ENCODE measurements around the gene VSX2. TPM values are rescaled to one million over a fixed set of nuclear protein-coding genes. Genes with fewer than 3 reads are reported as not detected.

The VSX2 gene
- total RNA-seq, 2 donors from 2014 or later: not detected

GRCh38 chr14:74260525-74261233 is 21.4 kb downstream of the VSX2 start:
- WGBS, 2 donors: 83 to 85% methylated on average over 18 to 26 of the region's 29 CpGs
- intact Hi-C loops (cut with DNase I): no loop called here
- no peak for DNase-seq
- ATAC-seq: no peak
- Histone ChIP-seq H3K36me3 (replicated peaks in 1 of 2; ENCODE audit: insufficient read depth in 1 of 2, low read depth in 2 of 2) (no peaks in the 10 kb centered on the region), H3K27me3 (peaks cover 0 to 9% of the 10 kb centered on the region in 2 donors), H3K4me3 (no peak overlapping the region), H3K9me3 (no peaks in the 10 kb centered on the region), H3K4me1 (peaks cover 14% of the 10 kb centered on the region), H3K27ac (no peak overlapping the region)
- TF ChIP-seq CTCF (IDR thresholded peaks at IDR 0.05): no peak
- no peak for TF ChIP-seq POLR2A (IDR thresholded peaks at IDR 0.05)

- intact Hi-C loops (cut with DNase I): no loop called here
- Histone ChIP-seq H3K36me3 (replicated peaks in 1 of 2; ENCODE audit: insufficient read depth in 1 of 2, low read depth in 2 of 2) (no peaks in the 10 kb centered on the region), H3K9me3 (no peaks in the 10 kb centered on the region), H3K4me1 (peaks cover 14% of the 10 kb centered on the region), H3K27ac (no peak overlapping the region), H3K27me3 (peaks cover 0 to 9% of the 10 kb centered on the region in 2 donors), H3K4me3 (no peak overlapping the region)
- no peak for ATAC-seq
- no peak for DNase-seq
- WGBS, 2 donors: 51 to 57% methylated on average over 4 of the region's 4 CpGs
- TF ChIP-seq POLR2A (IDR thresholded peaks at IDR 0.05) (no peak), CTCF (IDR thresholded peaks at IDR 0.05) (no peak)
Measured at GRCh38 chr14:74261288-74261687, 22.0 kb downstream of the VSX2 start.

- H3K4me1 ChIP-seq: peaks cover 11% of the 10 kb centered on the region
- TF ChIP-seq POLR2A (IDR thresholded peaks at IDR 0.05): no peak
- TF ChIP-seq CTCF (IDR thresholded peaks at IDR 0.05): no peak
- peaks cover 0 to 9% of the 10 kb centered on the region in 2 donors for H3K27me3 ChIP-seq
- intact Hi-C loops (cut with DNase I): no loop called here
- H3K4me3 ChIP-seq: no peak overlapping the region
- H3K9me3 ChIP-seq: no peaks in the 10 kb centered on the region
- no peak for ATAC-seq
- no peak overlapping the region for H3K27ac ChIP-seq
- no peaks in the 10 kb centered on the region for H3K36me3 ChIP-seq (replicated peaks in 1 of 2; ENCODE audit: insufficient read depth in 1 of 2, low read depth in 2 of 2)
- no peak for DNase-seq
- 79 to 81% methylated on average over 8 to 9 of the region's 9 CpGs for WGBS, 2 donors
Measured at GRCh38 chr14:74262076-74262475, 22.8 kb downstream of the VSX2 start.

DNA sequence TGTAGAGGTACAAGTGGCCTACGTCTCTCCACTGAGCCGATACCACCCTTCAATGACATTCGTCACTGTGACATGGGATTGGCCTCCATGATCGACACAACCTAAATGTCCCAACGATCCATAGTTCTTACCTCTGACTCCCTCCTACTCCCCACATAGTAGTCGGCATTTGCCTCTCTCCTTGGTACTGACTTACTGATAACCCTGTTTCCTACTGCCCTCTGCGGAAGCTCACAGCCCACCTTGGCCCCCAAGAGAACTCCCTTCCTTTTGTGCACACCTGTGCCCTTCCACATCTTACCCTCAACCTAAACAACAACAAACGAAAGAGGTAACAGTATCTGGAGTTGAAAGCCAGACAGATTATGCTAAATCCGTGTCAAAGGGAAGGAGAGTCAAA is 23.9 kb downstream of the VSX2 start:
- peaks cover 0 to 4% of the 10 kb centered on the region in 2 donors for H3K27me3 ChIP-seq
- no peaks in the 10 kb centered on the region for H3K9me3 ChIP-seq
- 71 to 73% methylated on average over 9 of the region's 9 CpGs for WGBS, 2 donors
- no peak for ATAC-seq
- DNase-seq: no peak
- peaks cover 3% of the 10 kb centered on the region for H3K4me1 ChIP-seq
- no peaks in the 10 kb centered on the region for H3K36me3 ChIP-seq (replicated peaks in 1 of 2; ENCODE audit: insufficient read depth in 1 of 2, low read depth in 2 of 2)
- TF ChIP-seq POLR2A (IDR thresholded peaks at IDR 0.05): no peak
- no peak for TF ChIP-seq CTCF (IDR thresholded peaks at IDR 0.05)
- no peak overlapping the region for H3K4me3 ChIP-seq
- intact Hi-C loops (cut with DNase I): no loop called here
- H3K27ac ChIP-seq: no peak overlapping the region

DNA sequence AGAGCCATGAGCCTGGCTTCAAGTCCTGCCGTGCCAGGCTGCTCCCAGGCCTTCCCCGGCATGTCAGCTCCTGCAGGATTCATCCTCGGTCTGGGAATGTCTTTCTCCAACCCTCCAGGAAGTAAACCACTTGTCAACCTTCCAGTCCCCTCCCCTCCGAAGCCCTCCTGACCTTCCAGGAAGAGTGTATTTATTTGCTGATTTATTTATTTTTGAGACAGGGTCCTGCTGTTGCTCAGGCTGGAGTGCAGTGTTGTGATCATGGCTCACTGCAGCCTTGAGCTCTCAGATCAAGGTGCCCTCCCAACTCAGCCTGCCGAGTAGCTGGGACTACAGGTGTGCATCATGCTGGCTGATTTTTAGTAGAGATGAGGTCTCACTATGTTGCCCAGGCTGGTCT is 24.7 kb downstream of the VSX2 start:
- ATAC-seq (no peak), DNase-seq (no peak)
- Histone ChIP-seq H3K27me3 (no peaks in the 10 kb centered on the region), H3K27ac (no peak overlapping the region), H3K4me3 (no peak overlapping the region), H3K4me1 (no peaks in the 10 kb centered on the region), H3K36me3 (replicated peaks in 1 of 2; ENCODE audit: insufficient read depth in 1 of 2, low read depth in 2 of 2) (no peaks in the 10 kb centered on the region), H3K9me3 (no peaks in the 10 kb centered on the region)
- WGBS, 2 donors: 58 to 67% methylated on average over 4 to 5 of the region's 5 CpGs
- intact Hi-C loops (cut with DNase I): no loop called here
- TF ChIP-seq POLR2A (IDR thresholded peaks at IDR 0.05) (no peak), CTCF (IDR thresholded peaks at IDR 0.05) (no peak)

Measured in body of pancreas (tissue), 4 donors.